NCI-H748 (cell line): ENCODE results near the gene FCN3.
A peak's percentile ranks its signal among the peaks of the same experiment; 100 is the strongest.

Experiments used
- DNase-seq: peaks from one replicate; lab custom pipeline; 2025; ENCODE audit not compliant: unreplicated experiment; lab: John Stamatoyannopoulos, UW

The FCN3 gene

DNA sequence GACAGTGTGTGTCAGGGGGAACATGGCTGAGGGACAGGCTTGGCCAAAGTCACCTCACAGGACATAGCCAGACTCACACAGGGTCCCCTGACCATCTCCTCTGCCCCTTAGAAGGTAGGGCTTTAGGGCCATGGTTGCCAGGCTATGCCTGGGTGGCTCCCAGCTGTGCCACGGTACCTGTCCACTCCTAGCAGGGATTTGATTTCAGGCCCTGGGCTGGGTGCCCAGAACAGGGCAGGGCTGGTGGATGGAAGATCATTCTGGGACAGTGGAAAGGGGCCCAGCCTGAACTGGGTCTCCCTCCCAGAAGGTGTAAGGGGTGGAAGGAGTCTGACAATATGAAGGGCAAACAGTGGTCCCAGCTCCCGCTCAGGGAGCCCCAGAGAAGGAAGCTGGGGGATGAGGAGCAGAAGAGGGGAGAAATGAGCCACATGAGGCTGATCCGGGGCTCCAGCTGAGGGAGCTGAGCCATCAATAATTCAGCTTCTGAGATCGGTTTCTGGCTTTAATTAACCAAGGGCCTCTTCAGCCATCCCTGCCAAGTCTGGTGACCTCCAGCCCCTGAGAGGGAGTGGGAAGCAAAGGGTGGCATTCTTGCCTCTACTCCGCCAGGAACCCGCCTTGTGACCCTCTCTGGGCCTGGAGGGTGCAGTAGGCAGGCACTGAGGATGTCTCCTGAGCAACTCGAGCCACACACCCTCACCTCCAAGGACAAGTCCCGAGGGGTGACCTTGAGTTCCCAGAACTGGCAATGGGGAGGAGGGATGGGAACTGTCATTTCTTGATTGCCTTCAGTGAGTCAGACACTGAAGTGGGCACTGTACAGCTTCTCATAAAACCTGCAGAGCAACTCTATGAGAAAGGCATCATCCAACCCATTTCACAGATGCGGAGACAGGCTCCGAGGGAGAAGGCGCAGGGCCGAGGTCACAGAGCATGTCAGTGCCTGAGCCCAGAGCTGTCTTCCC lies 6.4 kb upstream of the FCN3 start:
- DNase-seq: no peak

DNA sequence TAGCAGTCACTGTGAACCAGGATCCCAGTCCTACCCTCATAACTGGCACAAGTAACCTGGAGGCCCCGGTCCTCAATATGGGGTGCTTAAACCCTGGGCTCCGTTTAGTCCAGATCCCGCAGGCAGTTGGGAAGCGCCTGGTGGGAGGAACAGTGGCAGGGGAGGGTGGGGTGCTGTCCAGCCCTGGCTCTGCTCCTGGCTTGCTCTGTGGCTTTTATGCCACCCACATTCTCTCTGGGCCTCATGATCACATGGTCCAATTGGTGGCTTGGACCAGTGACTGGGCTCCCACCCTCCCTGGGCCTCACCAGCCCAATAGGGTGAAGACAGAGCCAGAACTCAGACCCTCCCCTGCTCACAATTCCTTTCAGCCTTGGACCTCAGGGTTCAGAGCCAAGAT lies 5.6 kb upstream of the FCN3 start:
- no peak for DNase-seq

- DNase-seq: no peak
Measured at GRCh38 chr1:27379564-27380122, 5.0 kb upstream of the FCN3 start.

- DNase-seq: no peak
Measured at GRCh38 chr1:27377760-27378495, 3.3 kb upstream of the FCN3 start.

DNA sequence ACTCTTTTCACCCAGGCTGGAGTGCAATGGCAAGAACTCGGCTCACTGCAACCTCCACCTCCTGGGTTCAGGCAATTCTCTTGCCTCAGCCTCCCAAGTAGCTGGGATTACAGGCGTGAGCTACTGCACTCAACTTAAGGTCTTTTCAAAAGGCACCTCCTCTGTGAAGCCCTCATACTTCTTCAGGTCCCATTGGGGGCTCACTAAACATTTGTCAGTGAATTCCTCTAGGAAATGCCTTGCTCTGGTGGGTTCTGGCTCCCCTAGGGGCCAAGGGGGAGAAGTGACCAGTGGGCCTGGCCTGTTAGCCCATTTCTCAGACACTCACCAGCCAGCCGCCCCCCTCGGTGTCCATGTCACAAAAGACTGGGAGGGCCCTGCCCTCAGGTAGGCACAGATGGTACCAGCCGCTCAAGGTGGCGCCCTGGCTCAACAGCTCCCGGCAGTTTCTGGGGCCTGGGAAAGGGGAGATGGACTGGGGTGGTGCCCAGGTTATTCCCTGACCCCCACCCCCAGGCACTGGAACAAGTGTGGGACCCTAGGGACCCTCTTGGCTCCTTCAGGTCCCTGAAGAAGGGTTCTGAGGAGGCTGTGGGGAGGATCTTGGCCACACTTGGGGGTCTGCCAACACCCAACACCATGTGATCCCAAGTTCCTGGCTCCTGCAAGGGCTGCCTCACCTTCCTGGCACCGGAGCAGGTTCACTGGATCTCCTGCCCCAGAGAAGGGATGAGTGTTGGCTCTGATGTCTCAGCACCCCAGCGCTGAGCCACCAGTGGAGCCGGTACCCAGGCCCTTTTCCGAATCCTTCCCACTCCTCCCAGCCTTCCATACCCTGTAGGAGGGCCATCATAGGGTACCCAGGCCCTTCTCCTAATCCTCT lies 1.6 kb downstream of the FCN3 start:
- no peak for DNase-seq

DNA sequence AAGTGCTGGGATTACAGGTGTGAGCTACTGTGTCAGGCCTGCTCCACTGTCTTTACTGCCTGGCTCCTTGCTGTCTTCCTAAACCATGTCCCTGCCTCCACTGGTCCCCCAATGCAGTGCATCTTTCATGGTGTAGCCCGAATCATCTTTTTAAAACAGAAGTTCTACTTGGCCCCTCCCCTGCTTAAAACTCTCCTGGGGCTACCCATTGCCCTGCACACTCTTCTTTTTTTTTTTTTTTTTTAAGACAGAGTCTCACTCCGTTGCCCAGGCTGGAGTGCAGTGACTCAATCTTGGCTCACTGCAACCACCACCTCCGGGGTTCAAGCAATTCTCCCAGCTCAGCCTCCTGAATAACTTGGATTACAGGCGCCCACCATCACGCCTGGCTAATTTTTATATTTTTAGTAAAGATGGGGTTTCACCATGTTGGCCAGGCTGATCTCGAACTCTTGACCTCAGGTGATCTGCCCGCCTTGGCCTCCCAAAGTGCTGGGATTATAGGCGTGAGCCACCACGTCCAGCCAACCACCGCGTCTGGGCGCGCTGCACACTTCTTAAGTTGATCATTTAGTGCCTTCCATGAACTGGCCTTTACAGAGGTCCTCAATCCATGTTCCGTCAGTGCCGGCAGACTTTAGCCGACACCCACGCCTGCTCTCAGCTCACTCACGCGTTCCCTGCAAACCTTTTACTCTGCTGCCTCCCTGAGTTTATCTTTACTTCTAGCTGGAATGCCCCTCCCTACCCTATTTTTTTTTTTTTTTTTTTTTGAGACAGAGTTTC lies 2.4 kb downstream of the FCN3 start:
- no peak for DNase-seq

DNA sequence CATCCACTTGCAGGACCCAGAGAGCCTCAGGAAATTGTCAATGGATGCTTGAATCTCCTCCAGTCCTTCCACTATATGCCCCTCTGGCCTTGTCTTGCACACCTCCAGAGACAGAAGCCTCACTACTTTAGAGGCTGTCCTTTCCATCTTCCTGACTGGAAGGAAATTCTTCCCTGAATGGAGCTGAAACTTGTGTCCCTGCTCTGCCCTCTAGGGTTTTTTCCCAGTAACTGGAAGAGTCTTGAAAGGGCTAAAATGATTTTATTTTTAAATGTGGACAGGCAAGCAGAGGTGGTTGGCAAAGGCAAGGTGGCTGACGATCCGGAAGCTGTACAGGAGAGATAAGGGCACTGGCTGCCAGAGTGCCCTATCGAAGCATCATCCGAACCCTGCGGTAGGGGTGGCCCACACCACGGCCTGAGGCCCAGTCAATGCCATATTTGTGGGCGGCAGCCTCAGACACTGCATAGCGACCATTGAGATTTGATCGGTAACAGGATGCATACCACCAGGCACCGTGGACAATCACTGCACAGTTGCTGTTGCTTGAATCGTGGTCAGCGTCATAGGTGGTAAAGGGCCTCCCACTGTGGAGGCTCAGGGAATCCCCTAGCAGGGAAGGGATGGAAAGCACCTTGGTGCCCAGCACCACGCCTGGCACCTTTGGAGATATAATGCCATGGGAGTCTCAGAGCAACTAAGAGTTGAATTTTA lies 5.6 kb downstream of the FCN3 start:
- no peak for DNase-seq

- DNase-seq: no peak
Measured at GRCh38 chr1:27367160-27367650, 7.4 kb downstream of the FCN3 start.

DNA sequence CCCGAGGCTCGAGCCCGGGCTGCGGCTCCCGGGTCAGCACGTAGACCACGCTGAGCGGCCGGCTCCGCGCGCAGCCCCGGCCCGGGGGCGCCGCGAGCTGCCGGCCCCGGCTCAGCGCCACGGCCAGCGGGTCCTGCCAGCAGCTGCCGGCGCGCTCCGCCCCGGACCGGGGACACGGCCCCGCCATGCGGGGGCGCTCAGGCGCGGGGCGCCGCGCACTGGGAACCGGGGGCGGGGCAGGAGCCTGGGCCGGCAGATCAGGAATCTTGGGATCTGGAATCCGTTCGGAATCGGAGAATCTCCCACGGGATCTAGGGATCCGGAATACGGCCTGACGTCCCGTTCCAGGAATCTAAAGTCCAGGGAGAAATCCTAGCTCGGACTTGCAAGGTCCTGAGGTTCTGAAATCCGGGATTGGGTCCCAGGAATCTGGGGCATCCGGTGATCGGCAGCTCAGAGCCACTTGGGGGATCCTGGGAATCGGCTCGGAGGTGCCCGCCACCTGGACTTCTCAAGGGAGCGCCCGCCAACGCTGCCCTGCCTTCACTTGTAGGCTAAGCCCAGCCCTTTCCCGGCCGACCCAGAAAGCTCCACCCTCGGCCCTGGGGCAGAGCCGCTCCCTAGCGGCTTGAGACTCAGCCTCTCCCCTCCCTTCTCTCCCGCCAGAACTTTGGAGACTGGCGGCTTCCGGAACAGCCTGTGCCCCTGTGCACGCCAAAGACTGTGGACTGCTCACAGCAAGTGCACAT lies 8.0 kb downstream of the FCN3 start, which contains the start of gene MAP3K6:
Gene MAP3K6 (minus strand): TSS at position 551 of the 749 bp plus-strand sequence. CDS start 364 bp downstream, at position 187.
- DNase-seq: peak; percentile 73

GRCh38 chr1:27366113-27366410 lies 8.6 kb downstream of the FCN3 start:
- peak; percentile 79 for DNase-seq

DNA sequence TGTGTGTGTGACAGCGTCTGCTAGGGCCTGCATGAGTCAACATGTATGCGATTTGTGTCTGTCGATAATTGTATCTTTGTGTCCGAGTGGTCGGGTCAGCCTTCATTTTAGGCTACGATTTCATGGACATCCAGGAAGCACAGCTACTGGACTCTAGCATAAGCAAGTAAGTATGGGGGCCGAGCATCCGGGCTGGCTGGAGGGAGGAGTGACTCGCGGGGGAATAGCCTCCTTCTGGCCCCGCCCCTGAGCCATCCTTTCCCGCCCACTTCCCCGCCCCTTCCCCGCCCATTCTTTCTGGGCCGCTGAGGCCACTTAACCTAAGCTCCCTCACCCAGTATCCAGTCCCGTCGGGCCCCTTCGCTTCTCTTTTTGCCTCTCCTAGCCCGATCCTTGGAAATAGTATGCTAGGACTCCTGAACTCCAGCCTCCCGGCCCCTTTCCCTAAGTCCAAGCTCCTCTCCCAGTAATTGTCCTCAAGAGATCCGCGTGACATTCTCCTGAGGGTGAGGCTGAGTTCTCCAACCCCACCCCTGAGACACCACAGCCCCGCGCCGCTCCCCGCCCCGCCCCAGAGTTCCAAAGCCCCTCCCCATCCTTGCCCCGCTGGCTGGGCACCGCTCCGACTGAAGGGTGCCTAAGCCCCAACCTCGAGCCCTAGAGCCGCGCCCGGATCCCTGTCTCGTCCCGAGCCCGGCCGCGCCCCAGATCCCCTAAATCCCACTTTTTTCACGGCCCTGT lies 9.1 kb downstream of the FCN3 start:
- DNase-seq: peak; percentile 78

DNA sequence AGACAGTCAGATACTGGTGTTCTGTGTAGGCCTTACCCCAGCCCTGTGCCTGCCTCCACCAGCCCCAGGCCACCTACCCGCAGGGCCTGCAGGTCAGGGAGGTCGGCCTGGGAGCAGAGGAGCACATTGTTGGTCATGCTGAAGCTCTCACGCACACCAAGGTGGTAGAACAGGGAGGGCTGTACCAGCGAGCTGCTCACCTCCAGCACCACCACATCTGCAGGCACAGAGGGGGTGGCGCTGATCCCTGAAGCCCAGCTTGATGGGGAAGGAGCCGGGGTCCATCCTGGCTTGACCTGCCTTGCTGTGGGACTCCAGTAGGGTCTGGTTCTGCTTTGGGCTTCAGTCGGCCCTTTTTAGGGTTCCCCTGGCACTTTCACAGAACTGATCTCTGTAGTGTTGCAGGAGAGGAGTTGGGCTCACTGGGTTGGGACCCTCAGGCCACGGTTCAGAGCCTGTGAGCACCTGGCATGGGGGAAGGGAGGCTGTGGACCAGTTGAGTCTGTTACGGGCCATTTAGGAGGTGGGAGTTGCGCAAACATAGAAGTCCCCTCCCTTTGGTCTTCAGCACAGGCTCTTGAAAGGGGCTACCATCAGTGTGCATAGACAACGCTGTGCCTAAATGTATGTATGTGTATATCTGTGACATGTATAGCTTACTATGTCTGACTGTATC lies 9.8 kb downstream of the FCN3 start:
- no peak for DNase-seq

DNA sequence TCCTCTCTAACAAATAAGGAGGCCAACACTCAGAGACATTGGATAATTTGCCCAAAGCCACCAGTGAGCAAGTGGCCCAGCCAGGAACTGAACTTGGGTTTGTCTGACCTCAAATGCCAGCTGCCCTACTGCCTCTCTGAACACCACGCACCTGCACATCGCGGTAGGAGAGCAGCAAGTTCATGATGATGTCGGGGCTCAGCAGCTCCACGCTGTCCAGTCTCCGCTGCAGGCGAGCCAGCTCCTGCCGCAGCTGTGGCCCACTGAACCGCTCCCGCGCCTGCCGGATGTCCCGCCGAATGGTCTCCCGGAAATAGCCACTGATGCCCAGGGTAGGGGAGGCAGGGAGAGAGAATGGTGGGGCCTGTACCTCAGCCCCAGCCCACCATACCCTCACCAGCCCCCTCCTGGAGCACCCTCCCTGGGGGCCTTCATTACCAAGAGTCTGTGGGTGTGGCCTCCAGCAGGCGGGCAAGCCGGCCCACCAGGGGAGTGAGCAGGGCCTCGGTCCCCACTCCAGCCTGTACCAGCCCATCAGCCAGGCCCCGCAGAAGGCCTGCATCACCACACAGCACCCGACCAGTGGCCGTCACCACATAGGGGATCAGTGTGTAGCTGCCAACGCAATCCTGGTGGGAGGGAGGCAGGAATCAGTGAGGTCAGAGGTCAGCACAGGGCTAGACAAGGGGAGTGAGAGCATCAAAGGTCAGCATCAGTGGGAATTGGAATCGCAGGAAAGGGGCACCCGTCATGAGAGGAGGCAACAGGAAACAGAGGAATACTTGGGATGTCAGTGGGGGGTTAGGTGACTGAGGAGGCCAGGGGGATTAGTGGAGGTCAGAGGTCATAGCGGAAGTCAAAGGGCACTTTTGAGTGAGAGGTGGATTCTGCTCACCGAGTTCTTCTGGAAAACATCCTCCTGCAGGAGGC lies 10.6 kb downstream of the FCN3 start:
- DNase-seq: no peak

- no peak for DNase-seq
Measured at GRCh38 chr1:27361553-27361952, 13.1 kb downstream of the FCN3 start.

DNA sequence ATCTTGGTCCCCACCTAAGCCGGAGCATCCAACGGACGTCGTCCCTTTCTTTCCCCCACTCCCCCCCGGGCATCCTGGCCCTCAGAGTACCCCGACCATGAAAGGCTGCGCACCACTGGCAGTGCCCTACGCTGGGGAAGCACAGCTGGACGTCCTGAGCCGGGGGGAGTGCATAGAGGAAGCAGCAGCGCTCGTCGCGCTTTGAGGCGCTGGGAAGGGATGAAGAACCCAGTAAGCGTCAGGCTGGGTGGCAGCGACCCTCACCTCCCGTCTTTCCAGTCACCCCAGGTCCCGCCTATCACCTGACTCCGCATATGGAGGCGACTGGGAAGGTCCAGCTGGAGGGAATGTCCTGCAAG lies 13.6 kb downstream of the FCN3 start:
- DNase-seq: no peak
